MM.1S (cell line): Measurements from ENCODE around the gene CCSER1.
A peak's percentile ranks its signal among the peaks of the same experiment; 100 is the strongest.

Source experiments
- DNase-seq: peaks from one replicate; pipeline ENCODE4 v3.0.0-alpha.2; 2015
- H2AFZ ChIP-seq: fragments of 300-600 bp; sonication (generic); 2 replicates; pipeline ENCODE4 v1.6.0; 2016; ENCODE audit warnings: antibody characterized with exemption, low read length
- H3F3A ChIP-seq: fragments of 300-600 bp; sonication (generic); 2 replicates; pipeline ENCODE4 v1.6.1; 2016; ENCODE audit warnings: mild to moderate bottlenecking, antibody characterized with exemption, low read length, moderate library complexity, mixed read lengths; ENCODE audit not compliant: insufficient read depth
- H3K27ac ChIP-seq: fragments of 300-600 bp; sonication (generic); 2 replicates; pipeline ENCODE4 v1.5.1; 2016; ENCODE audit warnings: mild to moderate bottlenecking, low read length
- H3K27me3 ChIP-seq: fragments of 300-600 bp; sonication (generic); replicated peaks from 2 replicates; pipeline ENCODE4 v1.6.0; 2016; ENCODE audit warnings: low read length; ENCODE audit not compliant: insufficient read depth
- H3K36me3 ChIP-seq: fragments of 300-600 bp; sonication (generic); replicated peaks from 2 replicates; pipeline ENCODE4 v1.6.1; 2016; ENCODE audit warnings: mild to moderate bottlenecking, low read length, mixed read lengths; ENCODE audit not compliant: insufficient read depth
- H3K4me1 ChIP-seq: fragments of 300-600 bp; sonication (generic); 2 replicates; pipeline ENCODE4 v1.6.1; 2016; ENCODE audit warnings: low read length, mixed read lengths
- H3K4me2 ChIP-seq: fragments of 300-600 bp; sonication (generic); 2 replicates; pipeline ENCODE4 v1.6.0; 2016; ENCODE audit warnings: low read depth, low read length
- H3K4me3 ChIP-seq: fragments of 300-600 bp; sonication (generic); 2 replicates; pipeline ENCODE4 v1.5.1; 2016; ENCODE audit warnings: low read length, mixed read lengths
- H3K79me2 ChIP-seq: fragments of 300-600 bp; sonication (generic); 2 replicates; pipeline ENCODE4 v1.6.1; 2016; ENCODE audit warnings: mixed run types, low read length, mixed read lengths
- H3K9ac ChIP-seq: fragments of 300-600 bp; sonication (generic); 2 replicates; pipeline ENCODE4 v1.6.1; 2016; ENCODE audit warnings: low read length, mixed read lengths
- H3K9me2 ChIP-seq: fragments of 300-600 bp; sonication (generic); replicated peaks from 2 replicates; pipeline ENCODE4 v1.6.1; 2016; ENCODE audit warnings: mild to moderate bottlenecking, low read length, mixed read lengths; ENCODE audit not compliant: insufficient read depth
- H3K9me3 ChIP-seq: fragments of 300-600 bp; sonication (generic); replicated peaks from 2 replicates; pipeline ENCODE4 v1.6.1; 2016; ENCODE audit warnings: mild to moderate bottlenecking, low read length, mixed read lengths; ENCODE audit not compliant: insufficient read depth
- H4K20me1 ChIP-seq: fragments of 300-600 bp; sonication (generic); 2 replicates; pipeline ENCODE4 v1.6.1; 2016; ENCODE audit warnings: mild to moderate bottlenecking, low read length, moderate library complexity, mixed read lengths; ENCODE audit not compliant: insufficient read depth
- EZH2 ChIP-seq: fragments of 300-600 bp; sonication (generic); optimal IDR thresholded peaks from 2 replicates; pipeline ENCODE3; 2017; ENCODE audit warnings: low read depth, mild to moderate bottlenecking, antibody characterized with exemption, low read length, mixed read lengths
- EZH2phosphoT487 ChIP-seq: fragments of 300-600 bp; sonication (generic); IDR thresholded peaks from 2 replicates; pipeline ENCODE4 v1.6.1; 2018; ENCODE audit warnings: antibody characterized with exemption, low read length
- TF ChIP-seq, protein P1 (sequence below): fragments of 300-600 bp; sonication (generic); IDR thresholded peaks from 2 replicates; pipeline ENCODE4 v1.5.1; 2016; ENCODE audit warnings: antibody characterized with exemption, low read length, mixed read lengths

CCSER1 gene

DNA sequence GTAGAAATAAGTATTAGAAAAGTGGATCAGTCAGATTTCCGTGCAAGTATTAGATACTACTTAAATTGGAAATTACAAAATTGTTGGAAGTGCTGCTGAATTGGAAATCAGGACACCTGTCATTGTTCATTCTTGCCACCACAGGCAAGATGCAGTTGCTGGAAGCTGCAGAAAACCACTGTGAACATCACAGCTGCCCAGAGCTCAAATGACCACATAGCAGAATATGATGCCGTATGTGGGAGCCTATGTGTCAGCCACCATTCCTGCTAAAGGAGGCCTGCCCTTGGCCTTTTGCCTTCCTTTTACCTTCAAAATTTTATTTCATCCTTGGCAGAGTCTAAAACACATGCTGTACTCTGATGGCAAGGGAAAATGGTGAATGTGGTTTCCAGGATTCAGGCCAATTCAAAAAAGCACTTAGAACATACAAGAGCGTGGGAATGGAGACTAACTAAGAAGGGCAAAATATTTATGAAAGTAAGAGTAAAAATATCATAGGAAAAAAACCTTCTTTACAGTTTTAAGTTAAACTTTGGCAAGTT is 1171.0 kb downstream of the CCSER1 start:
- Histone ChIP-seq H3K4me3 (no peak overlapping the region), H3K36me3 (no peaks in the 10 kb centered on the region), H3K9me2 (no peaks in the 10 kb centered on the region)

DNA sequence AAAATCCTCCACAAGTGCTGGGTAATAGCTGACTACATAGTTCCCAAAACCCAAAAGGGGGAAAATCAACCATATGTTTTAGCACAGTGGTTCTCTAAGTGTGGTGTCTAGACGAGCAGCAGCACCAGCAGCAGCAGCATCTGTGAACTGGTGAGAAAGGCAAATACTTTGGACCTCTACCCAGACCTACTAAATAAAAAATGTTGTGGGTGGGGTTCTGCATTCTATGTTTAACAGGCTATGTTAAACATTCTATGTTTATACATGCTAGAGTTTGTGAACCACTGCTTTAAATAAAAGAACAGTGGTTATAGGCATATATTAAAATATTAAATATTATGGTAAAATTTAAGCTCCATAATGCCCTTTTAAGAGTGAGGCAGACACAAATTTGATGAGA is 1171.6 kb downstream of the CCSER1 start:
- Histone ChIP-seq H3K27ac (no peak overlapping the region), H3K36me3 (no peaks in the 10 kb centered on the region), H2AFZ (no peak overlapping the region), H3K9ac (no peak overlapping the region), H3K4me2 (no peak overlapping the region), H4K20me1 (no peaks in the 10 kb centered on the region), H3K27me3 (no peaks in the 10 kb centered on the region), H3K4me3 (no peak overlapping the region), H3K9me3 (no peaks in the 10 kb centered on the region), H3F3A (no peaks in the 10 kb centered on the region), H3K9me2 (no peaks in the 10 kb centered on the region), H3K79me2 (no peaks in the 10 kb centered on the region), H3K4me1 (no peaks in the 10 kb centered on the region)
- no peak for DNase-seq
- TF ChIP-seq, protein P1, sequence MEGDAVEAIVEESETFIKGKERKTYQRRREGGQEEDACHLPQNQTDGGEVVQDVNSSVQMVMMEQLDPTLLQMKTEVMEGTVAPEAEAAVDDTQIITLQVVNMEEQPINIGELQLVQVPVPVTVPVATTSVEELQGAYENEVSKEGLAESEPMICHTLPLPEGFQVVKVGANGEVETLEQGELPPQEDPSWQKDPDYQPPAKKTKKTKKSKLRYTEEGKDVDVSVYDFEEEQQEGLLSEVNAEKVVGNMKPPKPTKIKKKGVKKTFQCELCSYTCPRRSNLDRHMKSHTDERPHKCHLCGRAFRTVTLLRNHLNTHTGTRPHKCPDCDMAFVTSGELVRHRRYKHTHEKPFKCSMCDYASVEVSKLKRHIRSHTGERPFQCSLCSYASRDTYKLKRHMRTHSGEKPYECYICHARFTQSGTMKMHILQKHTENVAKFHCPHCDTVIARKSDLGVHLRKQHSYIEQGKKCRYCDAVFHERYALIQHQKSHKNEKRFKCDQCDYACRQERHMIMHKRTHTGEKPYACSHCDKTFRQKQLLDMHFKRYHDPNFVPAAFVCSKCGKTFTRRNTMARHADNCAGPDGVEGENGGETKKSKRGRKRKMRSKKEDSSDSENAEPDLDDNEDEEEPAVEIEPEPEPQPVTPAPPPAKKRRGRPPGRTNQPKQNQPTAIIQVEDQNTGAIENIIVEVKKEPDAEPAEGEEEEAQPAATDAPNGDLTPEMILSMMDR = no peak
- TF ChIP-seq EZH2 (no peak), EZH2phosphoT487 (no peak)

More for the DNA sequence above, 1171.0 kb downstream of the CCSER1 start:
- H4K20me1 ChIP-seq = no peaks in the 10 kb centered on the region
- DNase-seq = no peak
- TF ChIP-seq EZH2 (no peak), EZH2phosphoT487 (no peak)
- TF ChIP-seq, protein P1 = no peak
- H3K4me1 ChIP-seq = no peaks in the 10 kb centered on the region
- no peaks in the 10 kb centered on the region for H3F3A ChIP-seq
- H3K27me3 ChIP-seq = no peaks in the 10 kb centered on the region
- H3K4me2 ChIP-seq = no peak overlapping the region
- no peak overlapping the region for H3K9ac ChIP-seq
- H3K79me2 ChIP-seq = no peaks in the 10 kb centered on the region
- H3K27ac ChIP-seq = no peak overlapping the region
- no peaks in the 10 kb centered on the region for H3K9me3 ChIP-seq
- no peak overlapping the region for H2AFZ ChIP-seq

DNA sequence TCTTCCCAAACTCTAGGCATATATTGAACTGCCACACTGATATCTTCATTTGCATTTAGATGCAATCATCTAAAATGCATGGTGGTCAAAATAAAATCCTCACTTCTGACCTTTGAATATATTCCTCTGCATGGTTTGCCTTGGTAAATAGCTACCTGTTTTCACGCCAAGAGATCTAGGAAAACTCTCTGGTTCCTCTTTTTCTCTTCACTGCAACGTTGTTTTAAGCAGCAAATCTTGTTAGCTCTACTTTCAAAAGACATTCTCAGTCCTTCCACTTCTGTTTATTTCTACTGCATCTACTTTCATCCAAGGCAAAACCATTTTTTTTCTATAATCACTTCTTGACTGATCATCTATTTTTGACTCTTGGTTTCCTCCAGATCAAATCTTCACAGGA is 1174.9 kb downstream of the CCSER1 start:
- no peak for DNase-seq
- TF ChIP-seq, protein P1 = no peak
- TF ChIP-seq EZH2phosphoT487 (no peak), EZH2 (no peak)
- Histone ChIP-seq H3K9me3 (no peaks in the 10 kb centered on the region), H3K27ac (no peak overlapping the region), H3K4me1 (no peaks in the 10 kb centered on the region), H4K20me1 (no peaks in the 10 kb centered on the region), H3K9ac (no peak overlapping the region), H3K4me3 (no peak overlapping the region), H3K4me2 (0 out of 2 replicates have a peak overlapping the region, but pooled peaks have one; percentile 11), H2AFZ (no peak overlapping the region), H3F3A (no peaks in the 10 kb centered on the region), H3K79me2 (no peaks in the 10 kb centered on the region), H3K9me2 (no peaks in the 10 kb centered on the region), H3K36me3 (no peaks in the 10 kb centered on the region), H3K27me3 (no peaks in the 10 kb centered on the region)
